K562 (cell line): ENCODE results near the gene WIPF2. TPM values are rescaled to one million over a fixed set of nuclear protein-coding genes. Genes with fewer than 3 reads are reported as not detected.

Source experiments
- ATAC-seq: fragments of 200-7000 bp; cut with Tn5 transposase; 3 replicates; pipeline ENCODE4 v1.9.1; 2020; ENCODE audit warnings: moderate library complexity
- BruUV-seq: library from RNA; stranded (reverse); fragments of 400-500 nt; replicated peaks from 2 replicates; lab custom pipeline; 2021; lab: Mats Ljungman, UMichigan
- CTCF ChIA-PET: fragments of 300-600 bp; formaldehyde crosslinking; extraction: SDS; loops from one replicate; lab custom pipeline; 2021; ENCODE audit warnings: low intra/inter-chr PET ratio; lab: Yijun Ruan, JAX
- POLR2A ChIA-PET: fragments of 300-600, 350-650 bp; sonication (Branson Sonifier 250); formaldehyde crosslinking; extraction: SDS; loops from one replicate; lab custom pipeline; 2021; ENCODE audit warnings: antibody characterized with exemption, inconsistent platforms; lab: Yijun Ruan, JAX
- DNase-seq, 4 experiments: peaks; one replicate each; pipeline versions ENCODE4 v3.0.0 to v3.0.0-alpha.2; 2011 to 2018; ENCODE audit warnings: low spot score in 3 of 4, mixed read lengths in 3 of 4; ENCODE audit errors: extremely low read depth in 1 of 4
- FAIRE-seq: peaks from 2 replicates; lab custom pipeline; 2011; peaks lifted over from hg19 to GRCh38; lab: Jason Lieb, UNC
- H2AFZ ChIP-seq: 2 replicates; pipeline ENCODE4 v1.6.0; 2011; ENCODE audit warnings: low read depth, low read length, control low read depth, inconsistent platforms
- H3K27ac ChIP-seq: fragments of 200-600 bp; 3 replicates; pipeline ENCODE4 v1.8.0; 2011; ENCODE audit warnings: low read depth, mild to moderate bottlenecking, control low read depth, inconsistent platforms, low read length, moderate library complexity, mixed read lengths; ENCODE audit errors: extremely low read depth
- H3K27me3 ChIP-seq, 2 experiments: fragments of 300-600 bp in 1 of 2; 2 replicates in 1 of 2; 3 replicates in 1 of 2; pipeline versions ENCODE4 v1.6.0 to v1.8.0; 2011; ENCODE audit warnings: inconsistent platforms in 2 of 2, low read length in 2 of 2, mild to moderate bottlenecking in 1 of 2, mixed read lengths in 1 of 2, moderate library complexity in 1 of 2; ENCODE audit not compliant: control insufficient read depth in 2 of 2, insufficient read depth in 2 of 2
- H3K36me3 ChIP-seq: fragments of 300-600 bp; 3 replicates; pipeline ENCODE4 v1.8.0; 2011; ENCODE audit warnings: mild to moderate bottlenecking, low read length, inconsistent platforms; ENCODE audit not compliant: control insufficient read depth, insufficient read depth
- H3K4me1 ChIP-seq, 2 experiments: fragments of 200-600 bp in 1 of 2; replicated peaks in 1 of 2; 2 replicates in 1 of 2; 3 replicates in 1 of 2; pipeline versions ENCODE4 v1.5.1 to v1.8.0; 2011; ENCODE audit warnings: inconsistent platforms in 2 of 2, low read length in 2 of 2, mild to moderate bottlenecking in 1 of 2, mixed read lengths in 1 of 2, moderate library complexity in 1 of 2; ENCODE audit not compliant: control insufficient read depth in 2 of 2, insufficient read depth in 2 of 2
- H3K4me2 ChIP-seq: 2 replicates; pipeline ENCODE4 v1.6.1; 2011; ENCODE audit warnings: low read length, control low read depth, inconsistent platforms, mixed read lengths; ENCODE audit not compliant: insufficient read depth
- H3K4me3 ChIP-seq: fragments of 200-600 bp; sonication (generic), shearing (Covaris generic); 2 replicates; pipeline ENCODE4 v1.5.1; 2016; ENCODE audit warnings: control low read depth, inconsistent platforms
- H3K79me2 ChIP-seq: fragments of 200-600 bp; 3 replicates; pipeline ENCODE4 v1.8.0; 2011; ENCODE audit warnings: low read length, inconsistent platforms; ENCODE audit not compliant: control insufficient read depth, insufficient read depth
- H3K9ac ChIP-seq, 2 experiments: 2 replicates each; pipeline versions ENCODE4 v1.6.0 to v1.6.1; 2011; ENCODE audit warnings: low read depth in 2 of 2, low read length in 2 of 2, control low read depth in 1 of 2, inconsistent platforms in 1 of 2, mild to moderate bottlenecking in 1 of 2, mixed read lengths in 1 of 2; ENCODE audit not compliant: insufficient read depth in 1 of 2
- H3K9me1 ChIP-seq: one replicate; pipeline ENCODE4 v1.6.0; 2011; ENCODE audit warnings: inconsistent platforms, mild to moderate bottlenecking, low read length, moderate library complexity; ENCODE audit not compliant: control insufficient read depth, insufficient read depth
- H3K9me3 ChIP-seq: replicated peaks from 2 replicates; pipeline ENCODE4 v1.5.1; 2011; ENCODE audit warnings: low read depth, low read length, inconsistent platforms; ENCODE audit not compliant: control insufficient read depth, insufficient read depth
- H4K20me1 ChIP-seq: replicated peaks from 2 replicates; pipeline ENCODE4 v1.6.1; 2011; ENCODE audit warnings: low read length, inconsistent platforms, mixed read lengths; ENCODE audit not compliant: control insufficient read depth, insufficient read depth
- BDP1 ChIP-seq: IDR thresholded peaks from 3 replicates; pipeline ENCODE4 v1.6.1; 2011; ENCODE audit not compliant: insufficient read length, insufficient read depth
- ELF2 ChIP-seq: fragments of 250-450 bp; sonication (Bioruptor Pico); IDR thresholded peaks from 2 replicates; pipeline ENCODE4 v1.5.0; 2021; ENCODE audit warnings: mild to moderate bottlenecking
- ESRRA ChIP-seq: fragments of 450-650 bp; IDR thresholded peaks from 2 replicates; pipeline ENCODE4 v1.6.1; 2014; ENCODE audit warnings: low read depth, mild to moderate bottlenecking, moderate library complexity, borderline replicate concordance
- KLF13 ChIP-seq: fragments of 450-650 bp; IDR thresholded peaks from 2 replicates; pipeline ENCODE4 v1.6.1; 2016; ENCODE audit warnings: missing genetic modification characterization, low read depth, mild to moderate bottlenecking, missing compliant biosample characterization, moderate library complexity, borderline replicate concordance
- SAFB2 ChIP-seq: fragments of 200-400 bp; formaldehyde crosslinking; IDR thresholded peaks from 2 replicates; pipeline ENCODE4 v1.6.1; 2018; ENCODE audit warnings: borderline replicate concordance, low read length, low read depth, moderate library complexity; ENCODE audit not compliant: severe bottlenecking
- SMARCC2 ChIP-seq: fragments of 450-650 bp; IDR thresholded peaks from 2 replicates; pipeline ENCODE4 v1.6.1; 2017; ENCODE audit warnings: antibody characterized with exemption, moderate library complexity, mild to moderate bottlenecking, low read depth
- ZFP1 ChIP-seq: fragments of 450-650 bp; formaldehyde crosslinking; IDR thresholded peaks from 2 replicates; pipeline ENCODE4 v1.4.0; 2020; ENCODE audit warnings: mild to moderate bottlenecking, mixed read lengths
- ZNF121 ChIP-seq: sonication (generic); formaldehyde crosslinking; conservative IDR thresholded peaks from 2 replicates; pipeline ENCODE4 v1.8.0; 2022; ENCODE audit warnings: missing genetic modification reagents
- WGBS: fragments of 100-300 bp; shearing (Covaris generic); methylation state at CpG from one replicate; pipeline ENCODE4 v1.1.6; 2016; ENCODE audit warnings: low coverage, mixed read lengths; ENCODE audit not compliant: insufficient coverage; ENCODE audit errors: missing lambda C conversion rate; 5-methylcytosine and 5-hydroxymethylcytosine counted together
- in situ Hi-C: fragments of 300-500 bp; cut with MboI; formaldehyde crosslinking; loops from 4 replicates; pipeline ENCODE4 v1.15.0; 2018; ENCODE audit warnings: inconsistent platforms, mixed read lengths
- intact Hi-C: fragments of 100-400 bp; cut with micrococcal nuclease; formaldehyde crosslinking; loops from 2 replicates; pipeline ENCODE4 v1.14.2; 2022
- polyA plus RNA-seq, 8 experiments: library from polyadenylated mRNA; depleted of rRNA in 4 of 8; stranded (reverse) in 5 of 8; unstranded in 3 of 8; fragments of >200 nt; fragmentation: Nextera tagmentation in 2 of 8; fragmentation: Illumina TruSeq in 1 of 8; extraction: Ambion mirVana in 2 of 8; extraction: Trizol in 1 of 8; gene quantifications; 2 replicates each; pipeline versions ENCODE4 v1.2.1 to v1.2.3, GENCODE V29; 2011 to 2014; ENCODE audit warnings: inconsistent platforms in 1 of 8, missing spikeins in 1 of 8
- total RNA-seq, 7 experiments: library from RNA; depleted of rRNA in 6 of 7; stranded (reverse); fragments of >200 nt in 6 of 7; fragmentation: Illumina TruSeq in 2 of 7; extraction: Trizol in 2 of 7; gene quantifications; 2 replicates each; pipeline versions ENCODE4 v1.2.1 to v1.2.3, GENCODE V29; 2011 to 2021; ENCODE audit warnings: low replicate concordance in 1 of 7

WIPF2 gene
- total and polyA plus RNA-seq, 9 of the 15 experiments (the other 6 are each of a cell fraction or from before 2014, with no cell fraction given), result 3.6 to 15.0 (median 5.3) TPM

- no peaks in the 10 kb centered on the region for H3K9me3 ChIP-seq
- intact Hi-C loops, result no loop called here
- FAIRE-seq, result no peak
- TF ChIP-seq BDP1 (no peak), ZNF121 (no peak), KLF13 (tag) (no peak), SAFB2 (no peak), ZFP1 (CRISPR knock-in tag) (no peak), SMARCC2 (no peak), ESRRA (no peak), ELF2 (CRISPR knock-in tag) (no peak)
- TF ChIP-seq, all 486 proteins: peak for 0
- in situ Hi-C loops, result loop anchor here (25.0 kb wide), 1 partner anchor 267 kb away; the partner anchor contains the start of gene CSF3
- no peaks in the 10 kb centered on the region for H3K79me2 ChIP-seq
- H2AFZ ChIP-seq, result no peak overlapping the region
- no peaks in the 10 kb centered on the region for H4K20me1 ChIP-seq
- ChIA-PET CTCF (no interaction called here), POLR2A (interaction anchor here (0.8 kb wide), 1 partner anchor 9 kb away, joined by 3 read pairs; no protein-coding TSS in a partner anchor)
- no peaks in the 10 kb centered on the region for H3K9me1 ChIP-seq
- H3K36me3 ChIP-seq, result peaks cover 59% of the 10 kb centered on the region; the same call in 2 of the 3 replicates
- H3K27me3 ChIP-seq, result no peaks in the 10 kb centered on the region
- BruUV-seq, result no TSS peak
- DNase-seq (no peak), ATAC-seq (no peak)
- WGBS, result 79% methylated on average over 3 of the region's 4 CpGs
- no peak overlapping the region for H3K27ac ChIP-seq
- H3K4me2 ChIP-seq, result no peak overlapping the region
- no peaks in the 10 kb centered on the region for H3K4me1 ChIP-seq
- H3K4me3 ChIP-seq, result no peak overlapping the region
- H3K9ac ChIP-seq, result no peak overlapping the region
Observed at GRCh38 chr17:40279402-40279801, 60.3 kb downstream of the WIPF2 start.
